H1 (cell line): Measurements from ENCODE around the gene PRSS48. TPM values are rescaled to one million over a fixed set of nuclear protein-coding genes. Genes with fewer than 3 reads are reported as not detected.

Source experiments
- CTCF ChIA-PET: fragments of 300-600 bp; sonication (Branson Sonifier 250); formaldehyde crosslinking; loops from one replicate; lab custom pipeline; 2021; ENCODE audit not compliant: partially characterized antibody; lab: Charles Lee
- POLR2A ChIA-PET: fragments of 300-600 bp; sonication (Branson Sonifier 250); formaldehyde crosslinking; loops from one replicate; lab custom pipeline; 2021; ENCODE audit warnings: inconsistent platforms; ENCODE audit not compliant: partially characterized antibody; lab: Charles Lee
- DNase-seq, 2 experiments: peaks; one replicate each; pipeline versions ENCODE4 v3.0.0 to v3.0.0-alpha.2; 2010 to 2022; ENCODE audit warnings: low spot score in 2 of 2, low read depth in 1 of 2, mixed read lengths in 1 of 2
- FAIRE-seq: peaks from 2 replicates; lab custom pipeline; 2011; peaks lifted over from hg19 to GRCh38; lab: Jason Lieb, UNC
- H2AFZ ChIP-seq: 2 replicates; pipeline ENCODE4 v1.8.1; 2012; ENCODE audit warnings: low read length, inconsistent platforms
- H2AK5ac ChIP-seq: 2 replicates; pipeline ENCODE4 v1.6.1; 2013; ENCODE audit warnings: low read depth, low read length
- H2BK120ac ChIP-seq: replicated peaks from 2 replicates; pipeline ENCODE3; 2013; ENCODE audit warnings: low read depth, low read length, inconsistent platforms
- H2BK12ac ChIP-seq: 2 replicates; pipeline ENCODE4 v1.6.1; 2013; ENCODE audit warnings: low read depth, low read length
- H2BK15ac ChIP-seq: 2 replicates; pipeline ENCODE4 v1.6.1; 2013; ENCODE audit warnings: low read length
- H2BK20ac ChIP-seq: 2 replicates; pipeline ENCODE4 v1.6.1; 2013; ENCODE audit warnings: low read length
- H2BK5ac ChIP-seq: 2 replicates; pipeline ENCODE4 v1.6.1; 2013; ENCODE audit warnings: low read depth, low read length
- H3K14ac ChIP-seq: 2 replicates; pipeline ENCODE4 v1.6.1; 2013; ENCODE audit warnings: inconsistent platforms; ENCODE audit not compliant: insufficient read length
- H3K18ac ChIP-seq: 2 replicates; pipeline ENCODE4 v1.6.1; 2013; ENCODE audit warnings: low read length; ENCODE audit errors: extremely low read depth
- H3K23ac ChIP-seq: 2 replicates; pipeline ENCODE4 v1.6.1; 2013; ENCODE audit warnings: inconsistent platforms; ENCODE audit not compliant: insufficient read length
- H3K23me2 ChIP-seq: 2 replicates; pipeline ENCODE4 v1.6.1; 2013; ENCODE audit warnings: low read depth, low read length
- H3K27ac ChIP-seq: 2 replicates; pipeline ENCODE4 v1.6.1; 2011; ENCODE audit warnings: low read depth, low read length, inconsistent platforms
- H3K27me3 ChIP-seq, 4 experiments: replicated peaks in 1 of 4; 1 replicate in 1 of 4; 2 replicates in 3 of 4; pipeline versions ENCODE4 v1.6.1 to v1.8.1; 2011 to 2013; ENCODE audit warnings: low read length in 3 of 4, mild to moderate bottlenecking in 3 of 4, inconsistent platforms in 2 of 4, mixed read lengths in 2 of 4, moderate library complexity in 1 of 4; ENCODE audit not compliant: control insufficient read depth in 3 of 4, insufficient read depth in 3 of 4; ENCODE audit errors: extremely low read depth in 1 of 4
- H3K36me3 ChIP-seq, 4 experiments: 2 replicates each; pipeline versions ENCODE4 v1.6.1 to v1.8.1; 2011 to 2013; ENCODE audit warnings: mild to moderate bottlenecking in 4 of 4, low read length in 3 of 4, moderate library complexity in 2 of 4, control low read depth in 1 of 4, inconsistent platforms in 1 of 4; ENCODE audit not compliant: insufficient read depth in 4 of 4, control insufficient read depth in 2 of 4
- H3K4ac ChIP-seq: replicated peaks from 2 replicates; pipeline ENCODE3; 2013; ENCODE audit warnings: low read length, low read depth, mixed read lengths, inconsistent platforms; ENCODE audit not compliant: insufficient read length
- H3K4me1 ChIP-seq, 4 experiments: replicated peaks in 1 of 4; 1 replicate in 1 of 4; 2 replicates in 3 of 4; pipeline versions ENCODE4 v1.6.1 to v1.8.1; 2011 to 2013; ENCODE audit warnings: low read length in 3 of 4, inconsistent platforms in 2 of 4, mixed read lengths in 1 of 4; ENCODE audit not compliant: insufficient read depth in 4 of 4, control insufficient read depth in 3 of 4
- H3K4me2 ChIP-seq, 2 experiments: 2 replicates each; pipeline versions ENCODE4 v1.6.1 to v1.8.1; 2011 to 2013; ENCODE audit warnings: low read depth in 2 of 2, low read length in 2 of 2, control low read depth in 1 of 2, inconsistent platforms in 1 of 2, mild to moderate bottlenecking in 1 of 2; ENCODE audit not compliant: insufficient read depth in 1 of 2
- H3K4me3 ChIP-seq, 4 experiments: fragments of 200-600, 300-600 bp in 1 of 4; sonication (generic), shearing (Covaris generic), sonication (Bioruptor Twin) in 1 of 4; 2 replicates each; pipeline versions ENCODE4 v1.5.1 to v1.8.1; 2011 to 2016; ENCODE audit warnings: low read length in 4 of 4, low read depth in 3 of 4, control low read depth in 2 of 4, inconsistent platforms in 2 of 4, mild to moderate bottlenecking in 2 of 4, mixed read lengths in 1 of 4, moderate library complexity in 1 of 4; ENCODE audit not compliant: insufficient read depth in 2 of 4; ENCODE audit errors: extremely low read depth in 1 of 4
- H3K56ac ChIP-seq: replicated peaks from 2 replicates; pipeline ENCODE3; 2013; ENCODE audit warnings: low read depth, mild to moderate bottlenecking, mixed read lengths, low read length, inconsistent platforms; ENCODE audit not compliant: insufficient read length
- H3K79me1 ChIP-seq: 2 replicates; pipeline ENCODE4 v1.6.1; 2013; ENCODE audit warnings: low read depth, low read length, control low read depth
- H3K79me2 ChIP-seq, 2 experiments: 2 replicates each; pipeline versions ENCODE4 v1.6.1 to v1.8.1; 2012 to 2013; ENCODE audit warnings: low read length in 2 of 2, mild to moderate bottlenecking in 2 of 2, inconsistent platforms in 1 of 2; ENCODE audit not compliant: insufficient read depth in 2 of 2, control insufficient read depth in 1 of 2
- H3K9ac ChIP-seq, 4 experiments: replicated peaks in 1 of 4; 1 replicate in 1 of 4; 2 replicates in 3 of 4; pipeline versions ENCODE4 v1.6.1 to v1.8.1; 2011 to 2013; ENCODE audit warnings: low read depth in 3 of 4, low read length in 3 of 4, control low read depth in 2 of 4, mild to moderate bottlenecking in 2 of 4, moderate library complexity in 2 of 4, inconsistent platforms in 1 of 4; ENCODE audit errors: extremely low read depth in 1 of 4
- H3K9me3 ChIP-seq, 2 experiments: 2 replicates each; pipeline versions ENCODE4 v1.6.1 to v1.8.1; 2012 to 2013; ENCODE audit warnings: mild to moderate bottlenecking in 2 of 2, moderate library complexity in 2 of 2, control low read depth in 1 of 2, inconsistent platforms in 1 of 2, low read depth in 1 of 2, low read length in 1 of 2, mixed read lengths in 1 of 2; ENCODE audit not compliant: insufficient read depth in 2 of 2
- H4K20me1 ChIP-seq, 2 experiments: replicated peaks in 1 of 2; 2 replicates each; pipeline versions ENCODE3 to v1.8.1; 2011 to 2013; ENCODE audit warnings: inconsistent platforms in 2 of 2, low read length in 2 of 2, mild to moderate bottlenecking in 1 of 2; ENCODE audit not compliant: insufficient read depth in 2 of 2, control insufficient read depth in 1 of 2
- H4K5ac ChIP-seq: 2 replicates; pipeline ENCODE4 v1.6.1; 2013; ENCODE audit warnings: low read length, low read depth, mixed read lengths, inconsistent platforms; ENCODE audit not compliant: insufficient read length
- H4K8ac ChIP-seq: 2 replicates; pipeline ENCODE4 v1.8.0; 2013; ENCODE audit warnings: mild to moderate bottlenecking, moderate library complexity, low read length, inconsistent platforms; ENCODE audit not compliant: insufficient read depth; ENCODE audit errors: extremely low read depth
- H4K91ac ChIP-seq: replicated peaks from 2 replicates; pipeline ENCODE3; 2013; ENCODE audit warnings: low read length, mixed read lengths, inconsistent platforms; ENCODE audit not compliant: insufficient read length
- CBX8 ChIP-seq: fragments of 300-800, 300-1000 bp; sonication (generic); IDR thresholded peaks from 2 replicates; pipeline ENCODE4 v1.7.1; 2016; ENCODE audit warnings: low read depth, low read length, borderline replicate concordance
- GABPA ChIP-seq: IDR thresholded peaks from 2 replicates; pipeline ENCODE4 v1.6.1; 2011; ENCODE audit warnings: mild to moderate bottlenecking, low read length, moderate library complexity, borderline replicate concordance; ENCODE audit not compliant: insufficient read depth
- HDAC6 ChIP-seq: IDR thresholded peaks from one replicate; pipeline ENCODE4 v1.7.1; 2012; ENCODE audit warnings: low read depth, mild to moderate bottlenecking, inconsistent platforms, low read length, moderate library complexity
- MAFK ChIP-seq: IDR thresholded peaks from 2 replicates; pipeline ENCODE4 v1.6.1; 2012; ENCODE audit warnings: low read depth, mild to moderate bottlenecking, improper control_type of control experiment, low read length
- POU5F1 ChIP-seq: IDR thresholded peaks from 2 replicates; pipeline ENCODE4 v1.6.1; 2011; ENCODE audit warnings: low read depth, mild to moderate bottlenecking, low read length, moderate library complexity
- SIRT6 ChIP-seq: IDR thresholded peaks from one replicate; pipeline ENCODE4 v1.7.1; 2012; ENCODE audit warnings: low read length, inconsistent platforms
- TAF7 ChIP-seq: optimal IDR thresholded peaks from 2 replicates; pipeline ENCODE3; 2011; ENCODE audit warnings: low read depth, mild to moderate bottlenecking, inconsistent platforms, low read length, moderate library complexity, borderline replicate concordance
- WGBS, 2 experiments: shearing (Covaris generic) in 1 of 2; methylation state at CpG; one replicate each; pipeline versions ENCODE4 v1.1.6 to v1.1.7; 2013 to 2015; ENCODE audit warnings: low lambda C conversion rate in 2 of 2, mixed read lengths in 2 of 2, inconsistent platforms in 1 of 2, low coverage in 1 of 2, missing lambda C conversion rate in 1 of 2; ENCODE audit not compliant: insufficient replicate concordance in 2 of 2, insufficient coverage in 1 of 2, insufficient read length in 1 of 2; ENCODE audit errors: extremely low coverage in 1 of 2, missing lambda C conversion rate in 1 of 2; 5-methylcytosine and 5-hydroxymethylcytosine counted together
- polyA plus RNA-seq, 7 experiments: library from polyadenylated mRNA; depleted of rRNA in 3 of 7; stranded (reverse) in 5 of 7; unstranded in 2 of 7; fragments of >200 nt in 5 of 7; fragments of 200-250 nt in 2 of 7; gene quantifications; 1 replicate in 5 of 7; 2 replicates in 1 of 7; 4 replicates in 1 of 7; pipeline versions ENCODE4 v1.2.1 to v1.2.3, GENCODE V29; 2011 to 2013; ENCODE audit warnings: missing spikeins in 2 of 7, mixed read lengths in 2 of 7
- total RNA-seq: library from RNA; stranded (reverse); fragmentation: NEBNext Ultra II Directional; extraction: Animal tissue kit (Norgen Biotek cat#: 25700); gene quantifications from 2 replicates; pipeline ENCODE4 v1.2.1, GENCODE V29; 2021
- TF ChIP-seq, protein P1 (sequence below): IDR thresholded peaks from 2 replicates; pipeline ENCODE4 v1.6.1; 2012; ENCODE audit warnings: low read length, inconsistent platforms
- TF ChIP-seq, protein P2 (sequence below), 3 experiments: IDR thresholded peaks; 1 replicate in 2 of 3; 2 replicates in 1 of 3; pipeline versions ENCODE4 v1.5.1 to v1.6.1; 2011; ENCODE audit warnings: low read length in 3 of 3, mild to moderate bottlenecking in 3 of 3, inconsistent platforms in 2 of 3, low read depth in 1 of 3, moderate library complexity in 1 of 3; ENCODE audit not compliant: insufficient read depth in 1 of 3; ENCODE audit errors: control extremely low read depth in 1 of 3

The PRSS48 gene
- total and polyA plus RNA-seq, 2 of the 8 experiments (the other 6 are each of a cell fraction or from before 2014, with no cell fraction given), result not detected

DNA sequence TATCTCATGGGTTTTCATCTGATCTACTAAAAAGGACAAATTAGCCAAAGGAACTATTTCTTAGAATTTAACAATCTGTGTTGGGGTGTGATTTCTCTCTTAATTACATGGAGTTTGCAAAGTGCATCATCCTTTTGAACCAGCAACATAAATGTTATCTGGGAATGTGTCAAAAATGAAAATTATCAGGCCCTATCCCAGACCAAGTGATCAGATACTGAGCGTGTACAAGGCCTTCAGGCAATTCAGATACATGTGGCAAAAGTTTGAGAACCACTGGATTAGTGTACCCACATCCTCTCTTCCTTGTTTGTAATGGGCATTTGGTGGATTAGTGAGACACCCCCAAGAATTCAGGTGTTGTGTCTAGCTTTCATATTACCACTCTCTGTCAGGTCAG, 44.6 kb downstream of the PRSS48 start:
- Histone ChIP-seq H3K9ac (no peak overlapping the region), H3K4me1 (peaks cover 2 to 8% (median 6%) of the 10 kb centered on the region in 4 experiments; a peak in 4 of 7 replicates), H3K4me2 (peak overlapping the region in 1 of 2 experiments; percentile 67; a peak in 1 of 4 replicates), H3K27ac (no peak overlapping the region), H2BK120ac (peak overlapping the region; percentile 75), H3K23me2 (peaks cover 4% of the 10 kb centered on the region; the same call in 1 of the 2 replicates), H4K91ac (no peak overlapping the region), H3K4ac (no peak overlapping the region), H3K9me3 (no peaks in the 10 kb centered on the region)
- whole genome bisulfite sequencing, 2 experiments, result 95% methylated on average over 1 of the region's 1 CpG; no CpG with 5 or more reads in 1 of the 2 experiments
- CTCF ChIA-PET, result interaction anchor here (2.2 kb wide), 1 partner anchor 45 kb away, joined by 7 read pairs; the partner anchor contains the start of gene PRSS48
- TF ChIP-seq HDAC6 (no peak), TAF7 (no peak), GABPA (no peak), MAFK (no peak), POU5F1 (no peak), CBX8 (no peak), SIRT6 (no peak)
- TF ChIP-seq, protein P1, sequence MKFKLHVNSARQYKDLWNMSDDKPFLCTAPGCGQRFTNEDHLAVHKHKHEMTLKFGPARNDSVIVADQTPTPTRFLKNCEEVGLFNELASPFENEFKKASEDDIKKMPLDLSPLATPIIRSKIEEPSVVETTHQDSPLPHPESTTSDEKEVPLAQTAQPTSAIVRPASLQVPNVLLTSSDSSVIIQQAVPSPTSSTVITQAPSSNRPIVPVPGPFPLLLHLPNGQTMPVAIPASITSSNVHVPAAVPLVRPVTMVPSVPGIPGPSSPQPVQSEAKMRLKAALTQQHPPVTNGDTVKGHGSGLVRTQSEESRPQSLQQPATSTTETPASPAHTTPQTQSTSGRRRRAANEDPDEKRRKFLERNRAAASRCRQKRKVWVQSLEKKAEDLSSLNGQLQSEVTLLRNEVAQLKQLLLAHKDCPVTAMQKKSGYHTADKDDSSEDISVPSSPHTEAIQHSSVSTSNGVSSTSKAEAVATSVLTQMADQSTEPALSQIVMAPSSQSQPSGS, result no peak
- TF ChIP-seq, protein P2, sequence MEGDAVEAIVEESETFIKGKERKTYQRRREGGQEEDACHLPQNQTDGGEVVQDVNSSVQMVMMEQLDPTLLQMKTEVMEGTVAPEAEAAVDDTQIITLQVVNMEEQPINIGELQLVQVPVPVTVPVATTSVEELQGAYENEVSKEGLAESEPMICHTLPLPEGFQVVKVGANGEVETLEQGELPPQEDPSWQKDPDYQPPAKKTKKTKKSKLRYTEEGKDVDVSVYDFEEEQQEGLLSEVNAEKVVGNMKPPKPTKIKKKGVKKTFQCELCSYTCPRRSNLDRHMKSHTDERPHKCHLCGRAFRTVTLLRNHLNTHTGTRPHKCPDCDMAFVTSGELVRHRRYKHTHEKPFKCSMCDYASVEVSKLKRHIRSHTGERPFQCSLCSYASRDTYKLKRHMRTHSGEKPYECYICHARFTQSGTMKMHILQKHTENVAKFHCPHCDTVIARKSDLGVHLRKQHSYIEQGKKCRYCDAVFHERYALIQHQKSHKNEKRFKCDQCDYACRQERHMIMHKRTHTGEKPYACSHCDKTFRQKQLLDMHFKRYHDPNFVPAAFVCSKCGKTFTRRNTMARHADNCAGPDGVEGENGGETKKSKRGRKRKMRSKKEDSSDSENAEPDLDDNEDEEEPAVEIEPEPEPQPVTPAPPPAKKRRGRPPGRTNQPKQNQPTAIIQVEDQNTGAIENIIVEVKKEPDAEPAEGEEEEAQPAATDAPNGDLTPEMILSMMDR (IDR thresholded peaks at IDR 0.05; ENCODE audit: control extremely low read depth in 1 of 3, insufficient read depth in 1 of 3, low read depth in 1 of 3, low read length in 3 of 3), result no peak
- TF ChIP-seq, all 59 proteins: peak for 0
- no peak overlapping the region for H2BK20ac ChIP-seq
- H3K4me3 ChIP-seq, result no peak overlapping the region
- H3K18ac ChIP-seq, result no peak overlapping the region
- no peak overlapping the region for H2AK5ac ChIP-seq
- FAIRE-seq (no peak), DNase-seq (no peak)
- H2BK12ac ChIP-seq, result 0 out of 2 replicates have a peak overlapping the region, but pooled peaks have one; percentile 41
- H3K79me2 ChIP-seq, result peaks cover 5 to 72% of the 10 kb centered on the region in 2 experiments; a peak in 3 of 4 replicates
- no peak overlapping the region for H3K14ac ChIP-seq
- H3K36me3 ChIP-seq, result no peaks in the 10 kb centered on the region; a peak in 1 of 8 replicates
- H2BK15ac ChIP-seq, result peak overlapping the region; percentile 40; the same call in 1 of the 2 replicates
- H4K5ac ChIP-seq, result no peak overlapping the region
- H4K8ac ChIP-seq, result no peak overlapping the region
- no peak overlapping the region for H2BK5ac ChIP-seq
- H3K79me1 ChIP-seq, result peaks cover 4% of the 10 kb centered on the region; the same call in 1 of the 2 replicates
- H4K20me1 ChIP-seq, result peaks cover 0 to 3% of the 10 kb centered on the region in 2 experiments
- H3K56ac ChIP-seq, result no peak overlapping the region
- no peak overlapping the region for H2AFZ ChIP-seq
- H3K27me3 ChIP-seq, result no peaks in the 10 kb centered on the region
- H3K23ac ChIP-seq, result no peak overlapping the region
- POLR2A ChIA-PET, result interaction anchor here (1.0 to 4.4 kb wide), 4 partner anchors 8 to 79 kb away, joined by 3 to 30 read pairs (median 4); no protein-coding TSS in a partner anchor
